ENCODE results near the gene MCF2L.
"Not testable (repeated sequence)": the region's sequence is repeated elsewhere in the genome, so short reads cannot be mapped to it uniquely, and the experiment has no call there.

MCF2L gene

DNA sequence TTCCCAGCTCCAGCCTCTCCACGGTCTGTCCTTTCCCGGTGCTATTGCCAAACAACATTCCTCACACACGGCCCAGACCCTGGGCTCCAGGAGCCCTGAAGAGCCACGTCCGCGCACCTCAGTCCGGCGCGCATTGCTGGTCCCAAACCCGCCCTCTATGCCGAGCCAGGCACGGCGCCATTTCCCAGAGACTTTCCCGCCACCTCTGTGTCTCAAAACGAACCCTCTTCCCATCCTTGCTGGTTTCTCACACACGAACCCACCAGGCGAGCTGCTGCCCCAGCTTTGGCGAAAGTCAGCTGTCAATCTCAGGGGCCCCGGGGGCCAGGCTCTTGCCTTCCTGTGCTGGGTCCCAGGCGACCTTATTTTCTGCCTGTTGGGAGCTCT, 108.5 kb downstream of the MCF2L start:
- no peaks in the 10 kb centered on the region for H3K9me3 ChIP-seq (ENCODE audit: insufficient read depth, low read length)
- no peaks in the 10 kb centered on the region for H3K36me3 ChIP-seq (ENCODE audit: low read length)
- TF ChIP-seq, protein P1, sequence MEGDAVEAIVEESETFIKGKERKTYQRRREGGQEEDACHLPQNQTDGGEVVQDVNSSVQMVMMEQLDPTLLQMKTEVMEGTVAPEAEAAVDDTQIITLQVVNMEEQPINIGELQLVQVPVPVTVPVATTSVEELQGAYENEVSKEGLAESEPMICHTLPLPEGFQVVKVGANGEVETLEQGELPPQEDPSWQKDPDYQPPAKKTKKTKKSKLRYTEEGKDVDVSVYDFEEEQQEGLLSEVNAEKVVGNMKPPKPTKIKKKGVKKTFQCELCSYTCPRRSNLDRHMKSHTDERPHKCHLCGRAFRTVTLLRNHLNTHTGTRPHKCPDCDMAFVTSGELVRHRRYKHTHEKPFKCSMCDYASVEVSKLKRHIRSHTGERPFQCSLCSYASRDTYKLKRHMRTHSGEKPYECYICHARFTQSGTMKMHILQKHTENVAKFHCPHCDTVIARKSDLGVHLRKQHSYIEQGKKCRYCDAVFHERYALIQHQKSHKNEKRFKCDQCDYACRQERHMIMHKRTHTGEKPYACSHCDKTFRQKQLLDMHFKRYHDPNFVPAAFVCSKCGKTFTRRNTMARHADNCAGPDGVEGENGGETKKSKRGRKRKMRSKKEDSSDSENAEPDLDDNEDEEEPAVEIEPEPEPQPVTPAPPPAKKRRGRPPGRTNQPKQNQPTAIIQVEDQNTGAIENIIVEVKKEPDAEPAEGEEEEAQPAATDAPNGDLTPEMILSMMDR (IDR thresholded peaks at IDR 0.05; ENCODE audit: insufficient read depth, low read length, poor library complexity, severe bottlenecking): no peak
- no peak for TF ChIP-seq EZH2phosphoT487 (conservative IDR thresholded peaks at IDR 0.05; ENCODE audit: low read length)
- H3F3A ChIP-seq (ENCODE audit: insufficient read depth): no peaks in the 10 kb centered on the region
- no peak overlapping the region for H3K9ac ChIP-seq (ENCODE audit: low read length)
- H3K4me2 ChIP-seq (ENCODE audit: low read depth, low read length, poor library complexity, severe bottlenecking): no peak overlapping the region
- no peak overlapping the region for H2AFZ ChIP-seq (ENCODE audit: low read depth, low read length, severe bottlenecking)
- H3K4me3 ChIP-seq (ENCODE audit: insufficient read depth, low read length, poor library complexity, severe bottlenecking): no peak overlapping the region
- no peaks in the 10 kb centered on the region for H3K27me3 ChIP-seq (ENCODE audit: low read length)
- no peak overlapping the region for H3K27ac ChIP-seq (ENCODE audit: low read depth, low read length)
- H3K79me2 ChIP-seq (ENCODE audit: insufficient read depth, low read length): no peaks in the 10 kb centered on the region
- H4K20me1 ChIP-seq (ENCODE audit: low read depth, low read length): no peaks in the 10 kb centered on the region
- H3K9me2 ChIP-seq (replicated peaks; ENCODE audit: insufficient read depth, low read length): no peaks in the 10 kb centered on the region

DNA sequence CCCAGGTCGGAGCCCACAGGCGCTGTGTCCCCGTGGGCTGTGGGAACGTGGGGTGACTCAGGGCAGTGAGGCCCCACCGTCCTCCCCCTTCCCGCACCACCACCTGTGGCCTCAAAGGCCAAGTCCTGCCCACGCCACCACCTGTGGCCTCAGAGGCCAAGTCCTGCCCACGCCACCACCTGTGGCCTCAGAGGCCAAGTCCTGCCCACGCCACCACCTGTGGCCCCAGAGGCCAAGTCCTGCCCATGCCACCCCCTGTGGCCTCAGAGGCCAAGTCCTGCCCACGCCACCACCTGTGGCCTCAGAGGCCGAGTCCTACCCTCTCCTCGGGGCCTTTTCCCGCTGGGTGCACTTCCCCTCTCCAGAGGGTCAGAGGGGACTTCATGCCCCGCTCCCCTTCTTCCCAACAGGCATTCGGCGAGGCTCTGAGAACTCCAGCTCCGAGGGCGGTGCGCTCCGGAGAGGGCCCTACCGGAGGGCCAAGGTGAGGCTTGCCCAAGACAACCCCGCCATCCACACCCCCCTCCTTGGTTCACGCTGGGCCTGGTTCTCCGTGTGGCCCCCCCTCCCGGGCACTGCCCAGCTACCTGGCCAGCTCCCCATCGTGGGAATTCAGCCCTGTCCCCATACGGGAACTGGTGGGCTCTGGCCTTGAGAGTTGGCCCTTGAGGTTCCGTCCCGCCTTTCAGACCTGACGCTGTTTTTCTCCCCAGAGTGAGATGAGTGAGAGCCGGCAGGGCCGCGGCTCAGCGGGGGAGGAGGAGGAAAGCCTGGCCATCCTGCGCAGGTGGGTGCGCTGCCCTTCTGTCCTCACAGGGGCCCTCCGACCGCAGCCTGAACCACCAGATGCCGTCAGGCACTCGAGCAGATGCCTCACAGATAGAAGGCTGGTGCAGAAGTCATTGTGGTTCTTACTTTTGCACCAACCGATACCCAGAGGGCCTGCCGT, 109.2 kb downstream of the MCF2L start:
- H3K27me3 ChIP-seq (ENCODE audit: low read length): no peaks in the 10 kb centered on the region
- H3K9me3 ChIP-seq (ENCODE audit: insufficient read depth, low read length): no peaks in the 10 kb centered on the region
- no peaks in the 10 kb centered on the region for H3K79me2 ChIP-seq (ENCODE audit: insufficient read depth, low read length)
- H2AFZ ChIP-seq (ENCODE audit: low read depth, low read length, severe bottlenecking): no peak overlapping the region
- H3K9ac ChIP-seq (ENCODE audit: low read length): no peak overlapping the region
- no peaks in the 10 kb centered on the region for H3K36me3 ChIP-seq (ENCODE audit: low read length)
- H4K20me1 ChIP-seq (ENCODE audit: low read depth, low read length): no peaks in the 10 kb centered on the region
- H3K4me2 ChIP-seq (ENCODE audit: low read depth, low read length, poor library complexity, severe bottlenecking): no peak overlapping the region
- no peak overlapping the region for H3K27ac ChIP-seq (ENCODE audit: low read depth, low read length)
- H3K4me3 ChIP-seq (ENCODE audit: insufficient read depth, low read length, poor library complexity, severe bottlenecking): no peak overlapping the region
- no peaks in the 10 kb centered on the region for H3F3A ChIP-seq (ENCODE audit: insufficient read depth)
- no peak for TF ChIP-seq EZH2phosphoT487 (conservative IDR thresholded peaks at IDR 0.05; ENCODE audit: low read length)
- TF ChIP-seq, protein P1 (IDR thresholded peaks at IDR 0.05; ENCODE audit: insufficient read depth, low read length, poor library complexity, severe bottlenecking): no peak
- no peaks in the 10 kb centered on the region for H3K9me2 ChIP-seq (replicated peaks; ENCODE audit: insufficient read depth, low read length)

DNA sequence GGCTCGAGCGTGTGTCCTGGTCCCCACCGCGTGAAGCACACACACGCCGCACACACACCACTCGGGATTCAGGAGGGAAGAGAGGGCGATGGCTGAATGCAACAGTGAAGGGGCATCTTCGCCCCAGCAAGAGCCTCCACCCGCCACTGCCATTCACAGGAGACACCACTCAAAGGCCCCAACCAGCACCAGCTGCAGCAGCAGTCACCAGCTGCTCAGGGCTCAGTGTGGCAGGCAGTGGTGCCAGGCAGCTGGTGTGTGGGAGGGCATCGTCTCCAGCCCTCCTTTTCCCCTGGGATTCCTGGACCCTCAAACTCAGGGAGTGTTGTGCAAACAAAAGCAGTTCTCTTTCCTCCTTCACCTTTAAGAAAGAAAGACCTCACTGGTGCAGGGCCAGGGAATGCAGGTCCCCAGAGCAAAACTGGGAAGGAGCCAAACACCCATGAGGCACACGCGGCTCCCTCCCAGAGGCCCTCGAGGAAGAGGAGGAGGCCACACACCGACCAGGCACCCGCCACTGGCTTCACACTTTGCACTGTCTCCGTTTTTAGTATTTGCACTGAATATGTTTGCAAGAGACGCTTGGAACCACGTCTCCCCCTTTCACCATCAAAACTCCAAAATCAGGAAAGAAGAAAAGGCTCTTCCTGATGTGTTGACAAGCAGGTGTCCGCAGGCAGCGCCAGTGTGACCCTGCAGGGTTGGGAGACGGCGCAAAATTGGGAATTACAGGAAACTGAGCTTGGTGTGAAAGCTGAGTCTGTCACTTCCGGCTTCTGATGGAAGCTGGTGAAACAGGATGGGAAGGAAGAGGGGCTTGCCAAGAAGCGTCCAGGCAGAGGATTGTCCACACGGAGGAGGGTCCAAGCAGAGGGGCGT, 110.1 kb downstream of the MCF2L start:
- H3K27me3 ChIP-seq (ENCODE audit: low read length): no peaks in the 10 kb centered on the region
- H3F3A ChIP-seq (ENCODE audit: insufficient read depth): no peaks in the 10 kb centered on the region
- no peaks in the 10 kb centered on the region for H3K9me3 ChIP-seq (ENCODE audit: insufficient read depth, low read length)
- H3K79me2 ChIP-seq (ENCODE audit: insufficient read depth, low read length): no peaks in the 10 kb centered on the region
- no peak overlapping the region for H2AFZ ChIP-seq (ENCODE audit: low read depth, low read length, severe bottlenecking)
- H3K9me2 ChIP-seq (replicated peaks; ENCODE audit: insufficient read depth, low read length): no peaks in the 10 kb centered on the region
- no peaks in the 10 kb centered on the region for H4K20me1 ChIP-seq (ENCODE audit: low read depth, low read length)
- no peak overlapping the region for H3K4me2 ChIP-seq (ENCODE audit: low read depth, low read length, poor library complexity, severe bottlenecking)
- H3K36me3 ChIP-seq (ENCODE audit: low read length): no peaks in the 10 kb centered on the region
- no peak overlapping the region for H3K27ac ChIP-seq (ENCODE audit: low read depth, low read length)
- H3K9ac ChIP-seq (ENCODE audit: low read length): no peak overlapping the region
- no peak overlapping the region for H3K4me3 ChIP-seq (ENCODE audit: insufficient read depth, low read length, poor library complexity, severe bottlenecking)
- no peak for TF ChIP-seq EZH2phosphoT487 (conservative IDR thresholded peaks at IDR 0.05; ENCODE audit: low read length)
- TF ChIP-seq, protein P1 (IDR thresholded peaks at IDR 0.05; ENCODE audit: insufficient read depth, low read length, poor library complexity, severe bottlenecking): no peak

DNA sequence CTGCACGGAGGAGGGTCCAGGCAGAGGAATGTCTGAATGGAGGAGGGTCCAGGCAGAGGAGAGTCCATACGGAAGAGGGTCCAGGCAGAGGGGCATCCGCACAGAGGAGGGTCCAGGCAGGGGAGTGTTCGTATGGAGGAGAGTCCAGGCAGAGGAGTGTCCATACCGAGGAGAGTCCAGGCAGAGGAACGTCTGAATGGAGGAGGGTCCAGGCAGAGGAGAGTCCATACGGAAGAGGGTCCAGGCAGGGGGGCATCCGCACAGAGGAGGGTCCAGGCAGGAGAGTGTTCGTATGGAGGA, 110.7 kb downstream of the MCF2L start:
- H3K9ac ChIP-seq (ENCODE audit: low read length); H3K27me3 ChIP-seq (ENCODE audit: low read length); H3K4me2 ChIP-seq (ENCODE audit: low read depth, low read length, poor library complexity, severe bottlenecking); H4K20me1 ChIP-seq (ENCODE audit: low read depth, low read length); H3K4me3 ChIP-seq (ENCODE audit: insufficient read depth, low read length, poor library complexity, severe bottlenecking); H3K27ac ChIP-seq (ENCODE audit: low read depth, low read length); H2AFZ ChIP-seq (ENCODE audit: low read depth, low read length, severe bottlenecking); H3F3A ChIP-seq (ENCODE audit: insufficient read depth); H3K9me2 ChIP-seq (replicated peaks; ENCODE audit: insufficient read depth, low read length); H3K9me3 ChIP-seq (ENCODE audit: insufficient read depth, low read length); H3K79me2 ChIP-seq (ENCODE audit: insufficient read depth, low read length); H3K36me3 ChIP-seq (ENCODE audit: low read length): not testable (repeated sequence)
